ENCODE results near the gene CACNA1H.

DNA sequence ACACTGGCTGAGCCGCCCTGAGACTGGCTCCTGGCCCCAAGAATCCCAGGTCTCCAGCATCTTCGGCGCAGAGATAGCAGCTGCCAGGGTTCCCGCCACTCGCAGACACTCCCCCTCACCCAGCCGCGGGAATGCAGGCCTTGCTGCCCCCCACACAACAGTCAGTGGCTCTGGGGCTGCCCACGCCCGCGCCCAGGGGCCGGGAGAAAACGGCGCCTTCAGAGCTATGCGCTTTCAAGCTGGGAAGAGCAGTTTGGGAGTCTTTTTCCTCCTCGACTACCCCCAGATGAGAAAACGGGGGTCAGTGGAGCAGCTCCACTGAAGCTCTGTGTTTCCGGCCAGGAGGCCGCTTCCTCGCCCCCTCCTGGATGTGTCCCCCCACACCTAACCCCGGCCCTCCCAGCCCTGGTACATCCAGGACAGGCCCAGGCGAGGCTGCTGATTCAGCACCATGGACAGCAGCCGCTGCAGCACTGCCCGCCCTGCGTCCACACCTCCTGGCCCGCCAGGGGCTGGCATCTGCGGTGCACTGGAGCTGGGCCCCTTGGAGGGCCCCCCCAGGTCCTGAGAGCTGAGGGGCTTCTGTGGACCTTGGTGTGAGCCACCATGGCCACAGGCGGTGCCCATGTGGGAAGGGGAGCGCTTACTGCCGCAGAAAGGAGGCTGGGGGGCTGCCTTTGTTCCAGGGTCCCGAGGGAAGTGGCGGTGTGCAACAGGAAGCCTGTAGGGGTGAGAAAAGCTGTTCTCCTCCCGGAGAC, 35.7 kb downstream of the CACNA1H start:
- TF ChIP-seq EZH2 (IDR thresholded peaks at IDR 0.05; ENCODE audit: borderline replicate concordance, low read length) (no peak), CTCF (conservative IDR thresholded peaks at IDR 0.05 in 1 of 2, IDR thresholded peaks at IDR 0.05 in 1 of 2; ENCODE audit: extremely low read depth in 1 of 2, insufficient read depth in 1 of 2, low read depth in 1 of 2, low read length in 2 of 2) (no peak)

Measured in mammary epithelial cell (primary cell).